GM19043 (cell line): ENCODE data around the gene NECAB2.

Experiments
- ATAC-seq: cut with Tn5 transposase; IDR thresholded peaks from one replicate; pipeline ENCODE4 v1.9.1; 2021; ENCODE audit warnings: low read depth; ENCODE audit not compliant: unreplicated experiment

Gene NECAB2

GRCh38 chr16:84016477-84016876, 48.4 kb downstream of the NECAB2 start:
- no peak for ATAC-seq

GRCh38 chr16:84018710-84019109, 50.7 kb downstream of the NECAB2 start:
- no peak for ATAC-seq

DNA sequence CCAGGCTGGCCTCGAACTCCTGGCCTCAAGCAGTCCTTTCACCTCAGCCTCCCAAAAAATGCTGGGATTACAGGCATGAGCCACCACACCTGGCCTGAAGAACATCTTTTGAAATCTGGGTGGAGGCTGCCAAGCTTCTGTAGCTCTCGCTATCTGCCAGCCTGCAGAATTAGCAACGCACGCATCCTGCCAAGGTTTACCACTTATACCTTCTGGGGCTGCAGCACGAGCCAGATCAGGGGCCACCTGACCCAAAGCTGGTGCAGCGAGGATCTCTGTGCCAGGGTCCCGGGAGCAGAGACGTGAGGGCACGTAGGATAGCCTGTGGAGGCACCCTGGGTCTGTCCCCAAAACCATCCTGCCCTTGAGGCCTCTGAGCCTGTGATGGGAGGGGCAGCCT, 52.3 kb downstream of the NECAB2 start:
- no peak for ATAC-seq

GRCh38 chr16:84021488-84021887, 53.4 kb downstream of the NECAB2 start:
- ATAC-seq: no peak

DNA sequence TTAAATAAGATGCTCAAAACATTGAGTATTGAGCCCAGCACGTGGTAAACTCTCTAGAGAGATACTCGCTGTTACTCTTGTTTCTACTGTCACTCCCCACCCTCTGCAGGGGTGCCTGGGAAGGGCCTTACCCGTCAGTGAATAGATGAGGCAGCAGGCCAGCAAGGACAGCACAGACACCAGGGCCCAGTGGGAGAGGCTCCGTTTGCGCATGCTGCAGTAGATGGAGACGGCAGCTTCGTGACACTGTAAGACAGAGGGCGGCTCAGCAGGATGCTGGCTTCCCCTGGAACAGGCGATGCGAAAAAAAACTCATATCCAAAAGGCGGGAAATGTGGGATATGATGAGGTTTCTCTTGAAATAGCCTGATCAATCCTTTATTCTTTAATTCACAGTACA, 54.6 kb downstream of the NECAB2 start:
- ATAC-seq: no peak

DNA sequence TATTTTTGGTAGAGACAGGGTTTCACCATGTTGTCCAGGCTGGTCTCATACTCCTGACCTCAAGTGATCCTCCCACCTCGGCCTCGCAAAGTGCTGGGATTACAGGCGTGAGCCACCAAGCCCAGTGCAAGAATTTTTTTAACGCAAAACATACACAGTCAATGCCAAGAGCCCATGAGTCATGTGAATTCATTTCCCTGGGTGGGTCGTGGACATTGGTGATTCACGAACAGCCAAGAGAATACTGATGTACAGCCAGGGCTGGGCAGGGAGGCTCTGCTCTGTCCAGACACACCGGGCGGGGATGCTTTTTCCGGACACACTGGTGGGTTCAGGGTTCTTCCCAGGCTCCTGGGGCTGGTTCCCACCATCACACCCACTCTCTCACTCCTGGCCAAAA, 56.8 kb downstream of the NECAB2 start:
- ATAC-seq: no peak

- no peak for ATAC-seq
These were observed 58.6 kb downstream of the NECAB2 start for GRCh38 chr16:84026606-84027005.

GRCh38 chr16:84027625-84028024, 59.6 kb downstream of the NECAB2 start:
- no peak for ATAC-seq

GRCh38 chr16:84029297-84030047, 61.4 kb downstream of the NECAB2 start:
- ATAC-seq: no peak

GRCh38 chr16:84031556-84031955, 63.5 kb downstream of the NECAB2 start:
- no peak for ATAC-seq

DNA sequence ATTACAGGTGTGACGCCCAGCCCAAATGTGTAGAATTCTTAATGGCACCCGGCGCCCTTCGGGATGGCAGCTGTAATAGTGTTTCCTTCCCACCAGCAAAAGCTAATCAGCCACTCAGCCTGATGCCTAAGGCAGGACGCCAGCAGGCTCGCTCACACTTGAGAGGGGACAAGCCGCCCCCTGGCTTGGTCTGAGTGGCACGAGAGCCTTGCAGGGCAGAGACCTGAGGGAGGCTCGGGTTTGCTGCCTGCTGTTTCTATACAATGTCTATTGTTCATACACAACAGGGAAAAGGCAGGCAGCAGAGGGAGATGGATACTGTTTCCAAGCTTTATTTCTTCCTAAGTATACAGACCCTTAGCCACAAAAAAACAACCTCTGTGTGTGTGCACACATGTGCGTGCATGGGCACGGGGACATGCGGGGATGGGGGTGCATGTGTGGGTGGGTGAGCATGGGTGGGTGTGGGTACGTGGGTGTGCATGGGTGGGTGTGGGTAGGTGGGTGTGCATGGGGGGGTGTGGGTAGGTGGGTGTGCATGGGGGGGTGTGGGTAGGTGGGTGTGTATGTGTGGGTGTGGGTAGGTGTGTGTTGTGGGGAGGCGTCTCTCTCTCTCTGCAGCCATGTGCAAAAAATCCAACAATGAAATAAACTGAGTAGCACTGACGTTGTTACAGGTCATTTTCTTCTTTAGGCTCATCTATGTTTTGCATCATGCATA, 64.6 kb downstream of the NECAB2 start:
- ATAC-seq: no peak

DNA sequence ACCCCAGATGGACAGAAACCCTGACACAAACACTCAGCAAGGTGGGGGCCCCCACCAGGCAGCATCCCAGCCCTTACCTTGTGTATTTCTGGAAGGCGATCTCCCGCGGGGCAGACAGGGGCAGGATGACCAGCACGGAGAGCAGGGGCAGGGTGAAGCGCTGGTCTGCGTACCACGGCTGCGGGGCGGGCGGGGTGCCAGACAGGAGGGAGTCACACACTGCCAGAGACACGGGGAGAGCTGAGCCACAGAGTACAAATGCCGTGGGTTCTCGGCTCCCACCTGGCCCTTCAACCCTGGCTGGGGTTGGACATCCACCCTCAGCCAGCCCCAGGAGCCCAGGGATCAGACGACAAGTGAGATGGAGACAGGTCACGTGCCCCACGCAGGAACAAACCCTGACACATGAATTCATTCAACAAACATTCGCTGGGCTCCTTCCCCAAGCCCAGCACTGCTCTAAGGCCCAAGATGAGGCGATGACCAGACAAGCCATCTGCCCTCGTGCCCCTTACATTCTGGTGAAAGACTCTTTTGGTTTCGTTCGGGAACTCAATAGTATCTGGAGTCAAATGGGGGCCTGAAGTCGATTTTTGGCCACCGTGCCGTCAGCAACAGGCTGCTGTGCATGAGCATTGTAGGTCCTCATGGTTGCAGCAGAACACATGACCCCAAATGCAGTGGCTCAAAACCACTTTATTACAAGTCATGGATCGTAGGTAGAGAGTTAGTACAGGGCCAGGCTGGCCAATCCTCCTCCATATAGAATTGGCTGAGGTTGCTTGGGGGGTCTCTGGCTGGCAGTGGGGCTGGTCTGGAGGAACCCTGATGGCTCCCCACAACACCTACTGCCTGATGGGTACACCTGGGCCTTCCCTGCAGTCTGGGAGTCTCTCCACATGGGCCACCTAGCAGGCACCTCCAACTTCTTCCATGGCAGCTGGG, 65.5 kb downstream of the NECAB2 start:
- no peak for ATAC-seq

DNA sequence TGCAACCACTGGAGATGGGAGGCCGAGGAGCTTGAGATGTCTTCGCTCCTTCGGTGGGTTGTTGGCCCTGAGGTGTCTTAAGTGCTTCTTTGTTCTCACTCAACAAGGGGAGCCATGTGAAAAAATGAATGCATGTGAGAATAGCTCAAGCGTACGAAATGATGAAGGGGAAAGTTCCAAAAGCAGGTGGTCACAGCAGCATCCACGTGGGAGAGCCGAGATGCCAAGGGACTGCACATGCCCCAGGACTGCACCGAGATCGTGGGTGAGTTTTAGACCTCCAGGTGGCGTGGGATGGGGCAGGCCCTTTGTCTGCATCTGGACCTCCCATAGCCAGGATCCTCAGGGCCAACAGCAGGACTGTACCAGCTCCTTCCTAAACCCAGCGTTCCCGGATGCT, 66.5 kb downstream of the NECAB2 start:
- no peak for ATAC-seq

GRCh38 chr16:84036131-84036530, 68.1 kb downstream of the NECAB2 start:
- no peak for ATAC-seq

- ATAC-seq: no peak
These were observed 69.0 kb downstream of the NECAB2 start for GRCh38 chr16:84036982-84037425.

GRCh38 chr16:84038469-84038868, 70.4 kb downstream of the NECAB2 start:
- ATAC-seq: no peak

DNA sequence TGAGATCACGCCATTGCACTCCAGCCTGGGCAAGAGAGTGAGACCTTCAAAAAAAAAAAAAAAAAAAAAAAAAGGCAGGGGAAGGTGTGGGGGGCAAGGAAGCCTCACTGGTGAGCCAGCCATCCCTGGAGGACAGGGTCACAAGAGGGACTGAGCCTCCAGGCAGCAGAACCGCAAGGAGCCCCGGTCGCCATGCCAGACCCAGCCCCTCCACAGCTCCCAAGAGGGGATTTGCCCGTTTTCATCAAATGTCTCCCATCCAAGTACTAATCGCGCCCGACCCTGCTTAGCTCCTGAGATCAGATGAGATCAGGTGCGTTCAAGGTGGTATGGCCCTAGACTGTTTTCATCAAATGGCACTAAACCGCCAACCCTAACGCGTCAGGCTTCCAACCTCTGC, 71.7 kb downstream of the NECAB2 start:
- ATAC-seq: no peak

DNA sequence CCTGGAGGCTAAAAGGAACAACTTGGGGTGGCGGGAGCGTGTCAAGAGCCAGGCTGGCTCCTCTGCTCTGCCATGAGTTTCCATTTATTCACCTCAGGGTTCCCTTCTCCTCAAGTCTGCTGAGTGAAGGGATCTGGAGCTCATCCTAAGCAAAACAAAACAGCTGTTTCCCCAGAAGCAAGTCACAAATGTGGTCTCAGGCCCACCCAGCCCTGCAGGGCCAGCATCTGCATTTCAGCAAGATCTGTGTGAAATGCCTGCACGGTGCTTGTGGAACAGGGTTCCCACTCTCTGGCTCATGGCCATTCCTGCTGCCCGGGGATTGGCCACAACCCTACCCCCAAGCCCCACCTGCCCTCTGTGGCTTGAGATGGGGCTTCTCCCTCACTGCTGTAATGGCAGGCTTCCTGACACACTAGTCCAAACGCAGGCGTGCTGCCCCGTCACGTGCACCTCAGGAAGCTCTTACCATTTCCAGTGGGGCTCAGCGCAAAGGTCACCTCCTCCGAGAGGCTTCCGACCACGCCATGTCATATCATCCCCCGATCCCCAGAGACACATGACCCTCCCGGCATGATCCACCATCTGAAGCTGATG, 72.3 kb downstream of the NECAB2 start:
- ATAC-seq: no peak

GRCh38 chr16:84040823-84041820, 73.1 kb downstream of the NECAB2 start:
- no peak for ATAC-seq
